Measurements from ENCODE around the gene BUD23.

DNA sequence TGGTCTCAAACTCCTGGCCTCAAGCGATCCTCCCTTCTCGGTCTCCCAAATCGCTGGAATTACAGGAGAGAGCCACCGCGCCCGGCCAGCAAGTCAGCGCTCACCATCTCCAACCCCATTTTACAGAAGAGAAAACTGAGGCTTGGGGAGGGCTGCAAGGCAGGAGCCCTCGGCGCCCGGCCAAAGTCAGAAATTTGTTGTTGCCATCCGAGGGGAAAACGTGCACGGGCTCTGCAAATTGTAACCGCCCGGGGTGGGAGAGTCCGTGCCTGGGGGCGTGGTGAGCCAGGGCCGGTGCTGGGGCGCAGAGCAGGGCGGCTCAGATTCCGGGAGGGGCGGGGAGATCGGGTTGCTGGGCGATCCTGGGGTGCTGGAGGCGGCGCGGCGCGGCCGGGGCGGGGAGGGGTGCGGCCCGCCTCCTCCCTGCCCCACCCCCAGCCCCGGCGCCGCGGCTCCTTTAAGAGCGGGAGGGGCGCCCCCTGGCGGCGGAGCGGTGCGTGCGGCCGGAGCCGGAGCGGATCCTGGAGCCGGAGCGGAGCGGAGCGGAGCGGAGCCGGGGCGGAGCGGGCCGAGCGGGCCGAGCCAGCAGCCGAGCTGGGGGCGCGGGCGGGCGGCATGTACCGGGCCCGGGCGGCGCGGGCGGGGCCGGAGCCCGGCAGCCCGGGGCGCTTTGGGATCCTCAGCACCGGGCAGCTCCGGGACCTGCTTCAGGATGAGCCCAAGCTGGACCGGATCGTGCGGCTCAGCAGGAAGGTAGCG is 15.9 kb upstream of the BUD23 start, which contains the start of gene VPS37D:
- TF ChIP-seq POLR2AphosphoS5 (IDR thresholded peaks at IDR 0.05; ENCODE audit: low read depth, low read length) = peak; percentile 72
- no peak for TF ChIP-seq SIN3A (IDR thresholded peaks at IDR 0.05; ENCODE audit: low read depth)
- TF ChIP-seq CEBPB (IDR thresholded peaks at IDR 0.05; ENCODE audit: low read depth) = no peak
- TF ChIP-seq, protein P1, sequence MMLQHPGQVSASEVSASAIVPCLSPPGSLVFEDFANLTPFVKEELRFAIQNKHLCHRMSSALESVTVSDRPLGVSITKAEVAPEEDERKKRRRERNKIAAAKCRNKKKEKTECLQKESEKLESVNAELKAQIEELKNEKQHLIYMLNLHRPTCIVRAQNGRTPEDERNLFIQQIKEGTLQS (IDR thresholded peaks at IDR 0.05) = no peak
- TF ChIP-seq, protein P2, sequence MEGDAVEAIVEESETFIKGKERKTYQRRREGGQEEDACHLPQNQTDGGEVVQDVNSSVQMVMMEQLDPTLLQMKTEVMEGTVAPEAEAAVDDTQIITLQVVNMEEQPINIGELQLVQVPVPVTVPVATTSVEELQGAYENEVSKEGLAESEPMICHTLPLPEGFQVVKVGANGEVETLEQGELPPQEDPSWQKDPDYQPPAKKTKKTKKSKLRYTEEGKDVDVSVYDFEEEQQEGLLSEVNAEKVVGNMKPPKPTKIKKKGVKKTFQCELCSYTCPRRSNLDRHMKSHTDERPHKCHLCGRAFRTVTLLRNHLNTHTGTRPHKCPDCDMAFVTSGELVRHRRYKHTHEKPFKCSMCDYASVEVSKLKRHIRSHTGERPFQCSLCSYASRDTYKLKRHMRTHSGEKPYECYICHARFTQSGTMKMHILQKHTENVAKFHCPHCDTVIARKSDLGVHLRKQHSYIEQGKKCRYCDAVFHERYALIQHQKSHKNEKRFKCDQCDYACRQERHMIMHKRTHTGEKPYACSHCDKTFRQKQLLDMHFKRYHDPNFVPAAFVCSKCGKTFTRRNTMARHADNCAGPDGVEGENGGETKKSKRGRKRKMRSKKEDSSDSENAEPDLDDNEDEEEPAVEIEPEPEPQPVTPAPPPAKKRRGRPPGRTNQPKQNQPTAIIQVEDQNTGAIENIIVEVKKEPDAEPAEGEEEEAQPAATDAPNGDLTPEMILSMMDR (IDR thresholded peaks at IDR 0.05 in 2 of 3, conservative IDR thresholded peaks at IDR 0.05 in 1 of 3; ENCODE audit: borderline replicate concordance in 1 of 3, insufficient read depth in 1 of 3, low read depth in 2 of 3, low read length in 2 of 3) = peak; percentile 57 to 68 (median 61); a peak in 5 of 6 replicates
- TF ChIP-seq SP1 (IDR thresholded peaks at IDR 0.05; ENCODE audit: low read depth) = peak; percentile 59
- peak; percentile 72 for TF ChIP-seq RAD21 (IDR thresholded peaks at IDR 0.05; ENCODE audit: low read depth)
- TF ChIP-seq, protein P3, sequence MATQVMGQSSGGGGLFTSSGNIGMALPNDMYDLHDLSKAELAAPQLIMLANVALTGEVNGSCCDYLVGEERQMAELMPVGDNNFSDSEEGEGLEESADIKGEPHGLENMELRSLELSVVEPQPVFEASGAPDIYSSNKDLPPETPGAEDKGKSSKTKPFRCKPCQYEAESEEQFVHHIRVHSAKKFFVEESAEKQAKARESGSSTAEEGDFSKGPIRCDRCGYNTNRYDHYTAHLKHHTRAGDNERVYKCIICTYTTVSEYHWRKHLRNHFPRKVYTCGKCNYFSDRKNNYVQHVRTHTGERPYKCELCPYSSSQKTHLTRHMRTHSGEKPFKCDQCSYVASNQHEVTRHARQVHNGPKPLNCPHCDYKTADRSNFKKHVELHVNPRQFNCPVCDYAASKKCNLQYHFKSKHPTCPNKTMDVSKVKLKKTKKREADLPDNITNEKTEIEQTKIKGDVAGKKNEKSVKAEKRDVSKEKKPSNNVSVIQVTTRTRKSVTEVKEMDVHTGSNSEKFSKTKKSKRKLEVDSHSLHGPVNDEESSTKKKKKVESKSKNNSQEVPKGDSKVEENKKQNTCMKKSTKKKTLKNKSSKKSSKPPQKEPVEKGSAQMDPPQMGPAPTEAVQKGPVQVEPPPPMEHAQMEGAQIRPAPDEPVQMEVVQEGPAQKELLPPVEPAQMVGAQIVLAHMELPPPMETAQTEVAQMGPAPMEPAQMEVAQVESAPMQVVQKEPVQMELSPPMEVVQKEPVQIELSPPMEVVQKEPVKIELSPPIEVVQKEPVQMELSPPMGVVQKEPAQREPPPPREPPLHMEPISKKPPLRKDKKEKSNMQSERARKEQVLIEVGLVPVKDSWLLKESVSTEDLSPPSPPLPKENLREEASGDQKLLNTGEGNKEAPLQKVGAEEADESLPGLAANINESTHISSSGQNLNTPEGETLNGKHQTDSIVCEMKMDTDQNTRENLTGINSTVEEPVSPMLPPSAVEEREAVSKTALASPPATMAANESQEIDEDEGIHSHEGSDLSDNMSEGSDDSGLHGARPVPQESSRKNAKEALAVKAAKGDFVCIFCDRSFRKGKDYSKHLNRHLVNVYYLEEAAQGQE (IDR thresholded peaks at IDR 0.05; ENCODE audit: low read depth) = no peak
